Central memory CD8-positive, alpha-beta T cell (primary cell): ENCODE data around the gene PEMT.

Experiments
- ATAC-seq: fragments of 150-1000 bp; cut with Tn5 transposase; replicated peaks from 2 replicates; pipeline ENCODE4 v1.10.0; 2022; ENCODE audit warnings: mild to moderate bottlenecking, moderate FRiP score, moderate number of reproducible peaks; ENCODE audit not compliant: poor library complexity, severe bottlenecking; ENCODE audit errors: extremely low read depth
- DNase-seq, 2 donors: peaks; one replicate each; pipeline ENCODE4 v3.0.0; 2021; ENCODE audit warnings: low spot score in 2 of 2
- H3K27ac Mint-ChIP-seq: one replicate; pipeline ENCODE4 v1.8.0; 2022; ENCODE audit warnings: low read depth, mild to moderate bottlenecking, moderate library complexity, mixed read lengths
- H3K27me3 Mint-ChIP-seq: one replicate; pipeline ENCODE4 v1.8.0; 2022; ENCODE audit warnings: mixed read lengths
- H3K36me3 Mint-ChIP-seq: one replicate; pipeline ENCODE4 v1.8.0; 2022; ENCODE audit warnings: mild to moderate bottlenecking, moderate library complexity, mixed read lengths; ENCODE audit not compliant: insufficient read depth
- H3K4me1 Mint-ChIP-seq: one replicate; pipeline ENCODE4 v1.8.0; 2022; ENCODE audit warnings: mixed read lengths
- H3K4me3 Mint-ChIP-seq: one replicate; pipeline ENCODE4 v1.8.0; 2022; ENCODE audit warnings: mild to moderate bottlenecking, moderate library complexity, mixed read lengths
- H3K9me3 Mint-ChIP-seq: one replicate; pipeline ENCODE4 v1.8.0; 2022; ENCODE audit warnings: mixed read lengths

Gene PEMT

GRCh38 chr17:17564323-17564722 is 27.2 kb downstream of the PEMT start:
- Mint-ChIP-seq H3K9me3 (no peaks in the 10 kb centered on the region), H3K27me3 (no peaks in the 10 kb centered on the region), H3K4me1 (peaks cover 5% of the 10 kb centered on the region), H3K4me3 (no peak overlapping the region), H3K36me3 (peaks cover 4% of the 10 kb centered on the region), H3K27ac (no peak overlapping the region)
- DNase-seq: no peak
- no peak for ATAC-seq

GRCh38 chr17:17563530-17563929 is 28.0 kb downstream of the PEMT start:
- ATAC-seq (no peak), DNase-seq (no peak)
- Mint-ChIP-seq H3K9me3 (no peaks in the 10 kb centered on the region), H3K27me3 (no peaks in the 10 kb centered on the region), H3K36me3 (peaks cover 4% of the 10 kb centered on the region), H3K4me3 (no peak overlapping the region), H3K27ac (peak overlapping the region; percentile 32), H3K4me1 (no peaks in the 10 kb centered on the region)

GRCh38 chr17:17562146-17562511 is 29.4 kb downstream of the PEMT start:
- peaks cover 4% of the 10 kb centered on the region for H3K36me3 Mint-ChIP-seq
- H3K4me3 Mint-ChIP-seq: no peak overlapping the region
- no peaks in the 10 kb centered on the region for H3K9me3 Mint-ChIP-seq
- no peak overlapping the region for H3K27ac Mint-ChIP-seq
- no peaks in the 10 kb centered on the region for H3K4me1 Mint-ChIP-seq
- DNase-seq (no peak), ATAC-seq (no peak)
- no peaks in the 10 kb centered on the region for H3K27me3 Mint-ChIP-seq

DNA sequence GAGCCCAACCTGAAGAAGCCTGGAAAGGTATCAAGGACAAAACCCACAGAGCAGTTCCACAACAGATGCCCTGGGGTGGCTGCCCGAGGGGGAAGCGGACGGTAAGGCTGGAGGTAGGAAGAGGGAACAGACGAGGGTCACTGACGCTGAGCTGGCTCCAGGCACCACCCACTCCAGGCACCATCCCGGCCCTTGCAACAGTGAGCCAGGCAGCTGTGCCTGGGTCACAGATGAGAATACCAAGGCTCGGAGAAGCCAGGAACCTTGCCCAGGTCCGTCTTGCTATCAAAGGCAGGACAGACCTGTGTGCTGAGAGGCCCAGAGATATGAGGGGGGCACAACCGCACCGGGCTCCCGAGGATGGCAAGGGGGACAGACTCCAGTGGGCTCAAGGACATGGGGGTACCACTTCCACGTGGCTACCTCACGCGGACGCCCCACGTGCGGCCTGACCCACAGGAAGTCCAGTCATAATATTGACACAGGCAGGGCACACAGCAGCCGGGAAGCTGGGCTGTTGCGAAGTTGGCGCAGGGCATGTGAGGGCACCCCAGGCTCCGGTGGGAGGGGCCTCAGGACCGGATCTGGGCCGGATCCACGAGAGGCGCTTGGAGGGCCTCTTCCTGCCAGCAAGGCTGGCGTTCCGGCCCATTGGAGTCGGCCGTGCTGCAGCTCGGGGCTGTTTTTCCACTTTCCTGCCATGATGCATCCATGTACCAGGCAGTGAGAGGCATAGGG is 29.9 kb downstream of the PEMT start:
- Mint-ChIP-seq H3K4me1 (no peaks in the 10 kb centered on the region), H3K4me3 (no peak overlapping the region), H3K9me3 (no peaks in the 10 kb centered on the region), H3K27me3 (no peaks in the 10 kb centered on the region), H3K36me3 (peaks cover 4% of the 10 kb centered on the region), H3K27ac (no peak overlapping the region)
- DNase-seq (no peak), ATAC-seq (no peak)

DNA sequence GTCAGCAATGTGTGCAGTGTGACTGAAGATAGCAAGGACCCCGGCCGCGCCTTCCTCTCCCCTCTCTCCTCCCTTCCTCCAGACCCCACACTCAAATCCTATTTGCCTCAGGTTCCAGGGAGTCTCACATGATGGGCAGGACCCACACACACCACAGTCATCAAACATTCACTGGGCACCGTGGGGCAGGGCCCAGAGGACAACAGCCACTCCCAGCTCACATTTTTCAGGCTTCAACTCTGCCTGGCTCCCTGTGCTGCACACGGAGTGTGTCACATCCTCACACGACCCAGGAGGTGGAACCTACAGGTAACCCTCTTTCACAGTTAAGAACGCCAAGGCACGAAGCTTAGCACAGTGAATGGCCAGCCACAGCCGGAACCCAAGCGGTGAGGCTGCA is 30.5 kb downstream of the PEMT start:
- no peak for ATAC-seq
- Mint-ChIP-seq H3K4me3 (no peak overlapping the region), H3K27ac (no peak overlapping the region), H3K9me3 (no peaks in the 10 kb centered on the region), H3K27me3 (no peaks in the 10 kb centered on the region), H3K36me3 (peaks cover 4% of the 10 kb centered on the region), H3K4me1 (no peaks in the 10 kb centered on the region)
- no peak for DNase-seq

DNA sequence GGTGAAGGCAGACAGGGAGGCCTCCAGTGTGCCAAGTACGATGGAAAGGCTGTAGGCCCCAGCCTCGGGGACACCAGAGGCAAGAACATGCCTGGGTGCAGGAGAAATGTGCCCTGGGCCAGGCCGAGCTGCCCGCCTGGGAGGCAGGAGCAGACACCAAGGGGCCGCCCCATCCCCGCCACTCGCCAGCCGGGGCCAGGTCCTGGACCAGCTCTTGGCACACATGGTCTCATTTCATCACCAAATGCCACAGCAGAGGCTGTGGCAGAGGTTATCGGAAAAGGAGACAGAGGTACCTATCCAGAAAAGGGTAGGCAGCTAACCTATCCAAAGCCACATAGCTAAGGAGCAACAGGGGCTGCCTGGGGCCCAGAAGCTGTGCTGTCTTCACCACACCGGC is 31.3 kb downstream of the PEMT start:
- H3K4me3 Mint-ChIP-seq: no peak overlapping the region
- H3K4me1 Mint-ChIP-seq: no peaks in the 10 kb centered on the region
- H3K9me3 Mint-ChIP-seq: no peaks in the 10 kb centered on the region
- DNase-seq (no peak), ATAC-seq (no peak)
- peaks cover 4% of the 10 kb centered on the region for H3K36me3 Mint-ChIP-seq
- H3K27ac Mint-ChIP-seq: no peak overlapping the region
- no peaks in the 10 kb centered on the region for H3K27me3 Mint-ChIP-seq

GRCh38 chr17:17559164-17559563 is 32.3 kb downstream of the PEMT start:
- Mint-ChIP-seq H3K4me3 (no peak overlapping the region), H3K27me3 (no peaks in the 10 kb centered on the region), H3K36me3 (peaks cover 4% of the 10 kb centered on the region), H3K27ac (no peak overlapping the region), H3K4me1 (no peaks in the 10 kb centered on the region), H3K9me3 (no peaks in the 10 kb centered on the region)
- DNase-seq (no peak), ATAC-seq (no peak)

DNA sequence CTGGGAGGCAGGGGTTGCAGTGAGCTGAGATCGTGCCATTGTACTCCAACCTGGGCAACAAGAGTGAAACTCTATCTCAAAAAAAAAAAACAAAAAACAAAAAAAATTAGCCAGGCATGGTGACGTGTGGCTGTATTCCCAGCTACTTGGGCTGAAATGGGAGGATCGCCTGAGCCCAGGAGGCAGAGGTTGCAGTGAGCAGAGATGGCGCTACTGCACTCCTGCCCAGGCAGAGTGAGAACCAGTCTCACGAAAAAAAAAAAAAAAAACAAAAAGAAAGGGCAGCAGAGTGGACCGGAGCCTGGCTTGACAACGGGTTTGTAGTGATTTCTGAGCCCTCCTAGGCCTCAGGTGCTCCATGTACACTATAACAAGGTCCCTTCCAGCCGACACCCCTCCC is 33.1 kb downstream of the PEMT start:
- no peaks in the 10 kb centered on the region for H3K4me1 Mint-ChIP-seq
- no peaks in the 10 kb centered on the region for H3K27me3 Mint-ChIP-seq
- H3K36me3 Mint-ChIP-seq: peaks cover 4% of the 10 kb centered on the region
- ATAC-seq: no peak
- H3K27ac Mint-ChIP-seq: no peak overlapping the region
- no peak for DNase-seq
- no peaks in the 10 kb centered on the region for H3K9me3 Mint-ChIP-seq
- no peak overlapping the region for H3K4me3 Mint-ChIP-seq

GRCh38 chr17:17557796-17558195 is 33.7 kb downstream of the PEMT start:
- no peak for ATAC-seq
- Mint-ChIP-seq H3K27ac (no peak overlapping the region), H3K4me1 (no peaks in the 10 kb centered on the region), H3K9me3 (no peaks in the 10 kb centered on the region), H3K27me3 (no peaks in the 10 kb centered on the region), H3K4me3 (no peak overlapping the region), H3K36me3 (peaks cover 1% of the 10 kb centered on the region)
- no peak for DNase-seq

GRCh38 chr17:17556671-17557070 is 34.8 kb downstream of the PEMT start:
- ATAC-seq: no peak
- Mint-ChIP-seq H3K4me1 (no peaks in the 10 kb centered on the region), H3K27me3 (no peaks in the 10 kb centered on the region), H3K9me3 (no peaks in the 10 kb centered on the region), H3K4me3 (no peak overlapping the region), H3K27ac (peak overlapping the region; percentile 35), H3K36me3 (peaks cover 1% of the 10 kb centered on the region)
- no peak for DNase-seq

- Mint-ChIP-seq H3K36me3 (no peaks in the 10 kb centered on the region), H3K27me3 (no peaks in the 10 kb centered on the region), H3K27ac (peak overlapping the region; percentile 35), H3K4me1 (no peaks in the 10 kb centered on the region), H3K4me3 (no peak overlapping the region), H3K9me3 (no peaks in the 10 kb centered on the region)
- ATAC-seq: no peak
- DNase-seq: no peak
Measured at GRCh38 chr17:17555906-17556305, 35.6 kb downstream of the PEMT start.

GRCh38 chr17:17555151-17555550 is 36.4 kb downstream of the PEMT start:
- H3K27ac Mint-ChIP-seq: no peak overlapping the region
- no peaks in the 10 kb centered on the region for H3K9me3 Mint-ChIP-seq
- no peaks in the 10 kb centered on the region for H3K27me3 Mint-ChIP-seq
- H3K36me3 Mint-ChIP-seq: no peaks in the 10 kb centered on the region
- ATAC-seq: no peak
- H3K4me3 Mint-ChIP-seq: no peak overlapping the region
- DNase-seq: no peak
- no peaks in the 10 kb centered on the region for H3K4me1 Mint-ChIP-seq

- H3K4me3 Mint-ChIP-seq: no peak overlapping the region
- no peak overlapping the region for H3K27ac Mint-ChIP-seq
- no peaks in the 10 kb centered on the region for H3K27me3 Mint-ChIP-seq
- no peaks in the 10 kb centered on the region for H3K4me1 Mint-ChIP-seq
- no peaks in the 10 kb centered on the region for H3K9me3 Mint-ChIP-seq
- ATAC-seq: no peak
- no peak for DNase-seq
- no peaks in the 10 kb centered on the region for H3K36me3 Mint-ChIP-seq
Measured at GRCh38 chr17:17554266-17554665, 37.2 kb downstream of the PEMT start.
